HG03378 (cell line): ENCODE results near the gene VAMP5.
A peak's percentile ranks its signal among the peaks of the same experiment; 100 is the strongest.
"Not testable (repeated sequence)": the region's sequence is repeated elsewhere in the genome, so short reads cannot be mapped to it uniquely, and the experiment has no call there.

Experiments used
- ATAC-seq: cut with Tn5 transposase; IDR thresholded peaks from one replicate; pipeline ENCODE4 v1.9.1; 2021; ENCODE audit warnings: mild to moderate bottlenecking, moderate library complexity; ENCODE audit not compliant: unreplicated experiment

VAMP5 gene, protein sequence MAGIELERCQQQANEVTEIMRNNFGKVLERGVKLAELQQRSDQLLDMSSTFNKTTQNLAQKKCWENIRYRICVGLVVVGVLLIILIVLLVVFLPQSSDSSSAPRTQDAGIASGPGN

DNA sequence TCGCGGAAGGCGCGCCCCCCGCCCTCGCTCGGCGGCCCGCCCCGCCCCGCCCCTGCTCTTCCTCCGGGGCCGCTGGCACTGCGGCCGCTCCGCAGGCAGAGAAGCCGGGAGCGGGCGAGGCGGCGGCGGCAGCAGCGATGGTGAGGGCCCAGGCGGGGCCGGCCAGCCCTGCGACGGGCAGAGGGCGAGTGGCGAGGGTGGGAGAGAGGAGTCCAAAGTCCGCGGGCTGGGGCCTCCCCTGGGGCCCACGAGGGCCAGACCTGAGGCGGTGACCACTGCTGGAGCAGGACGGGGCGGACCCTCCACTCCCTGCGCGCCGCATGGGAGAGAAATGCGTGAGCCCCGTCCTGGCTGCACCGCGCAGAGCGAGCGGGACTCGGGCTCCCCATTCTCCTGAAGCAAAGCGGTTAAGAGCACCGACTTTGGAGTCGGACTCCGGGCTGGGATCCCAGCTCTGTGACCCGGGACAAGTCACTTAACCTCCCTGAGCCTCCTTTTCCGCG, at the start of gene VAMP5:
Gene VAMP5 (plus strand): TSS at position 78 of the 503 bp plus-strand sequence. CDS start 60 bp downstream, at position 138.
- ATAC-seq: no peak

- ATAC-seq: no peak
Observed at GRCh38 chr2:85534881-85535280, 49.4 kb upstream of the VAMP5 start.

GRCh38 chr2:85536479-85536878, 47.8 kb upstream of the VAMP5 start:
- ATAC-seq: no peak

DNA sequence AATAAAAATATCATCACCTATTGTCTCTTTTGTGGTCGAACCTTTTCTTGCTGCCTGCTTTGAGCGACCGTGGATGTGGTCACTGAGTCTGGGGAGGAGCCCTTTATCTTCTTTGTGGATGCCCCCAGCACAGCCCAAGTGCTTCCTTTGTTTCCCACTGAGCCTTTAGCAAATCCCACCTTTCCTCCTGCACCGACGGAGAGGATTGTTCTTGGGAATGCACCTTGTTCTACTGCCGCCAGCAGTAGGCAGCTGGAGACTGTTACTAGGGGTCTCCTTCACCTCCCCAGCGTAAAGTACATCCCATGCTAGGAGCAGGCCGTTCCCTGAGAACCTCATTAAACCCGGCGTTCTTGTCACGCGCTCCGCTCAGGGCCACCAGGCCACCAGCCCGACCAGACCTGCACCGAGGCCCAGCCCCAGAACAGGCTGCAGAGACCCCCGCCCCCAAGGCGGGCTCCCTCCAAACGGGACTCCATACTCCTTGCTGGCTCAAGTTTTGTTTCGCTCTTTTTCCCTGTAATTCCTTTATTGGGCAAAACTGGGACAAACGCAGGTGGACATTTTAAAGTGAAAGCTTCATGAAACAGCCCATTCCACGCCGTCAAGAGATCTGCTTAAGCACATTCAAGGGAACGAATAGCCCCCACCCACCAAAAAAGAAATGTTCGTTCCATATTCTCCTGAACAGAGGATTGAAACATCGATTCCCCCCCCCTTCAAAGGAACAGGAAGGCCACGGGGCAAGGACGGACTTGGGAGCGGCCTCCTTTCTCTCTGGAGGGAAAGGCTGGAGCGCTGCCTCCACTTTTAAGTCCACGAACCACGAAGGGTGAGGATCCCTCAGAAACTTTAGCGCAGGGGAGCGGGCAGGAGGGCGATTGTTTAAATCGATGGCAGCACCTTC, 46.4 kb upstream of the VAMP5 start:
- ATAC-seq: no peak

- ATAC-seq: peak; percentile 52
Observed at GRCh38 chr2:85538507-85539360, 45.5 kb upstream of the VAMP5 start, which contains the start of gene MAT2A. TSS of gene MAT2A (plus strand) at chr2:85539168. CDS start at chr2:85539288, 120 bp downstream.

- peak; percentile 26 for ATAC-seq
Observed at GRCh38 chr2:85539361-85540132, 44.7 kb upstream of the VAMP5 start.

- no peak for ATAC-seq
Observed at GRCh38 chr2:85540133-85540648, 44.0 kb upstream of the VAMP5 start.

GRCh38 chr2:85541262-85541661, 43.0 kb upstream of the VAMP5 start:
- ATAC-seq: no peak

DNA sequence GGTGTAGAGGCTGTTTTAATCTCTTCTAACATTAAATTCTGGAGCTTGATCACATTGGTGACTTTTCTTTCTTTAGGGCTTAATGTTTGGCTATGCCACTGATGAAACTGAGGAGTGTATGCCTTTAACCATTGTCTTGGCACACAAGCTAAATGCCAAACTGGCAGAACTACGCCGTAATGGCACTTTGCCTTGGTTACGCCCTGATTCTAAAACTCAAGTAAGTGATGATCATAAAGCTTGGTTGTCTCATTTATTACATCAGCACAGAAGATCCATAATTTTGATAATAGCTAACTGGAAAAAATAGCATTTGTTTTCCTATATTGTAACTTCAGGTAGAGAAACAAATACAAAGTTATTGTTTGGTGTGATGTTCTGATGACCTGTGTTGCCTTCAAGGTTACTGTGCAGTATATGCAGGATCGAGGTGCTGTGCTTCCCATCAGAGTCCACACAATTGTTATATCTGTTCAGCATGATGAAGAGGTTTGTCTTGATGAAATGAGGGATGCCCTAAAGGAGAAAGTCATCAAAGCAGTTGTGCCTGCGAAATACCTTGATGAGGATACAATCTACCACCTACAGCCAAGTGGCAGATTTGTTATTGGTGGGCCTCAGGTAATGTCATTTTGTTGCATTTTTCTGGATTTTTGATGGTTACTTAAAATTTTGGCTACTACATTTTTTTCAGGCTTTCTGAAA, 42.3 kb upstream of the VAMP5 start:
- ATAC-seq: no peak

DNA sequence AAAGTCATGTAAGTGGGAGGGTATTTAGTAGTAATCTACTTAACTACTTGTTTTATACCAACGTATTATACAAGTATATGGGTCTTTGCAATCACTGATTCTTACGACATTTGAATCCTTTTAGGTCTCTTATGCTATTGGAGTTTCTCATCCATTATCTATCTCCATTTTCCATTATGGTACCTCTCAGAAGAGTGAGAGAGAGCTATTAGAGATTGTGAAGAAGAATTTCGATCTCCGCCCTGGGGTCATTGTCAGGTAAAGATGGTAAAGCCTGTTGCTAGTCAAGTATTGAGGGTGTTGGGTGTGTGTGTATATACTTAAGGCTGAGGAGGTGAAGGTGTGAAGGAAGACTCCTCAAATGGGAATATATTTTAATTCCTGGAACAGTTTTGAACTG, 41.5 kb upstream of the VAMP5 start:
- ATAC-seq: no peak

- not testable (repeated sequence) for ATAC-seq
Observed at GRCh38 chr2:85544254-85544691, 40.0 kb upstream of the VAMP5 start.

GRCh38 chr2:85544915-85545779, 39.1 kb upstream of the VAMP5 start:
- ATAC-seq: not testable (repeated sequence)

DNA sequence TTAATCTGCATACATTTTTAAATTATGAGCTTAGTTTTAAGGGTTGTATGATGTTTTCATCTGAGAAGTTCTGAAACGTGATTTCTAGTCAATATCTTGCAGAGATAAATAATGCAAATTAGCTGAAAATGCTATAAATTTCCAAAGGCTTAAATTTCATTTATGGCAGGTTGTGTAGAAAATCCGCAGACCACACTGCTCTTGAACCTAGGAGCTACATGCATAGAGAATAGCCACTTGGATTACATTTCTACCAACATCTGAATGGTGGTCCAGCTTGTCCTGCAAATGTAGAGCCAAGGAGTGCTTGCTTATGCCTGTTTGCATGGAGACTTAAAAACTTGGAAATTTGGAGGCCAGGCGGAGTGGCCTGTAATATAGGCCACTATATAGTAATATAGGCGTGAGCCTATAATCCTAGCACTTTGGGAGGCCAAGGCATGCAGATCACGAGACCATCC, 38.4 kb upstream of the VAMP5 start:
- ATAC-seq: no peak

DNA sequence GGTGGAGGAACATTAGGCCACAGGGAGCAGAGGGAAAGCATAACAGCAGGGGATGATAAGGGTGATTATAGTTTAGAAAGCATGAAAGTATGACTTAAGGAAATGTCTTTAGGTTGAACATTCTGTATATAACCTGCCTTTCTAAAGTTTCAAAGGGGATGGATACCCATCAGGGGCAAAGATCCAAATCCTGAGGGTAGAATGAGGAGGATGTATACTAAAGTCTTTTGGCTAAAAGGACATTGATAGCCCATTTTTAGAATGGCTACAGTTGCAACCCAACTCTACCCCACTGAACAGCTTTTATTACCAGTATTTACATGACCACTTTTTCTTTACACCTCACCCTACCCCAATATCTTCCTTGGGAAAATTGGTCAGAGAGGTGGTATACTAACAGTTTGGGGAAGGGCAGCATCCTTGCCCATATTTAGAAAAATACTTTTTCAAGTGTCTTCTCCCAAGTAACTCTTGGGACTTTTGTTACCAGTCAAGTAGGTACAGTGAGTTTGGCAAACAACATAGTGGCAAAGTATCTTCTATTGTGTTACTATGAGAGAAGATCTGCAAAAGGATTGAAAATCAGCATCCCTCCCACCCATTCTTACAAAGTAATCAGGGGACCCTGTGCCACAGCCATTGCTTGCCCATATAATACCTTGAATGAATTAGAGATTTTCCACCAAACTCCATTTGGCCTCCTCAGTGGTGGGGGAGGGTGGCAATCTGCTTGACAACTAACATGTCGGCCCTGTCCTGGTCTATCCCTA, 37.0 kb upstream of the VAMP5 start:
- ATAC-seq: no peak

DNA sequence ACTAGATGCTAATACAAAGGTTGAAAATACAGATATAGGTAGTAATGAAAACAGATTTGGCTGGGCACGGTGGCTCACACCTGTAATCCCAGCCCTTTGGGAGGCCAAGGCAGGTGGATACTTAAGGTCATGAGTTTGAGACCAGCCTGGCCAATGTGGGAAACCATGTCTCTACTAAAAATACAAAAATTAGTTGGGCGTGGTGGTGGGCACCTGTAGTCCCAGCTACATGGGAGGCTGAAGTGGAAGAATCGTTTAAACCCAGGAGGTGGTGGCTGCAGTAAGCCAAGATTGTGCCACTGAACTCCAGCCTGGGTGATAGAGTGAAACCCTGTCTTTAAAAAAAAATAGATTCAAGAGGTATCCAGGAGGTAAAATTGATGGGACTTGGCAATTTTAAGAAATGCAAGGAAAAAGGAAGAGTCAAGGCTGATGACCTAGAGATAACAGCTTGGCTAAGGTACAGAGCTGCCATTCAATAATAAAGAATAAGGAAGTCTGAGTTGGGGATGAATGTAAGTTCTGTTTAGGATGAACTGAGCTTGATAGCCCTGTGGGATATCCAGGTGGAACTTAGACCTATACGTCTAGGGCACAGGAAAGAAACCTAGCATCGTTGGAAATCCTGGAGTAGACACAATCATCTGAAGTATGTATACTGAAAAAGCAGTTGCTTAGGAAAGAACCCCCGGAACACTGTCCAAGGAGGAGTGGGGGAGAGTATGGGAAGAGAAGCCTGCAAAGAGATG, 36.2 kb upstream of the VAMP5 start:
- no peak for ATAC-seq

GRCh38 chr2:85548608-85548900, 35.7 kb upstream of the VAMP5 start:
- ATAC-seq: no peak

DNA sequence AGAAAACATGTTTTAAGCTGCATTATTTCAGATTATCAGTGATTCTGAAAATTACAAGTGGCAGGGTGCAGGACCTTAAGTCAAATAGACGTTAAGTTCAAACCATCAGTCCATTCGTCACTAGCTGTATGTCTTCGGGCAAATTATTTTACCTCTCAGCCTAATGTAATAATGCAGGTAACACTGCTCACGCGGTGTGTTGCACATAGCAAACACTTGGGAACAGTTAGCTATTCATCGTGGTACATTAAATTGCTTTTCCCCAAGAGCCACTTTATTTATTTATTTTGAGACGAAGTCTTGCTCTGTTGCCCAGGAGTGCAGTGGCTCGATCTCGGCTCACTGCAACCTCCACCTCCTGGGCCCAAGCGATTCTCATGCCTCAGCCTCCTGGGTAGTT, 35.1 kb upstream of the VAMP5 start:
- ATAC-seq: no peak
